ENCODE results near the gene CD2. TPM values are rescaled to one million over a fixed set of nuclear protein-coding genes. Genes with fewer than 3 reads are reported as not detected.

The CD2 gene
- total and polyA plus RNA-seq, 2 of the 8 experiments (the other 6 are each of a cell fraction or from before 2014, with no cell fraction given) = not detected

- TF ChIP-seq, protein P1, sequence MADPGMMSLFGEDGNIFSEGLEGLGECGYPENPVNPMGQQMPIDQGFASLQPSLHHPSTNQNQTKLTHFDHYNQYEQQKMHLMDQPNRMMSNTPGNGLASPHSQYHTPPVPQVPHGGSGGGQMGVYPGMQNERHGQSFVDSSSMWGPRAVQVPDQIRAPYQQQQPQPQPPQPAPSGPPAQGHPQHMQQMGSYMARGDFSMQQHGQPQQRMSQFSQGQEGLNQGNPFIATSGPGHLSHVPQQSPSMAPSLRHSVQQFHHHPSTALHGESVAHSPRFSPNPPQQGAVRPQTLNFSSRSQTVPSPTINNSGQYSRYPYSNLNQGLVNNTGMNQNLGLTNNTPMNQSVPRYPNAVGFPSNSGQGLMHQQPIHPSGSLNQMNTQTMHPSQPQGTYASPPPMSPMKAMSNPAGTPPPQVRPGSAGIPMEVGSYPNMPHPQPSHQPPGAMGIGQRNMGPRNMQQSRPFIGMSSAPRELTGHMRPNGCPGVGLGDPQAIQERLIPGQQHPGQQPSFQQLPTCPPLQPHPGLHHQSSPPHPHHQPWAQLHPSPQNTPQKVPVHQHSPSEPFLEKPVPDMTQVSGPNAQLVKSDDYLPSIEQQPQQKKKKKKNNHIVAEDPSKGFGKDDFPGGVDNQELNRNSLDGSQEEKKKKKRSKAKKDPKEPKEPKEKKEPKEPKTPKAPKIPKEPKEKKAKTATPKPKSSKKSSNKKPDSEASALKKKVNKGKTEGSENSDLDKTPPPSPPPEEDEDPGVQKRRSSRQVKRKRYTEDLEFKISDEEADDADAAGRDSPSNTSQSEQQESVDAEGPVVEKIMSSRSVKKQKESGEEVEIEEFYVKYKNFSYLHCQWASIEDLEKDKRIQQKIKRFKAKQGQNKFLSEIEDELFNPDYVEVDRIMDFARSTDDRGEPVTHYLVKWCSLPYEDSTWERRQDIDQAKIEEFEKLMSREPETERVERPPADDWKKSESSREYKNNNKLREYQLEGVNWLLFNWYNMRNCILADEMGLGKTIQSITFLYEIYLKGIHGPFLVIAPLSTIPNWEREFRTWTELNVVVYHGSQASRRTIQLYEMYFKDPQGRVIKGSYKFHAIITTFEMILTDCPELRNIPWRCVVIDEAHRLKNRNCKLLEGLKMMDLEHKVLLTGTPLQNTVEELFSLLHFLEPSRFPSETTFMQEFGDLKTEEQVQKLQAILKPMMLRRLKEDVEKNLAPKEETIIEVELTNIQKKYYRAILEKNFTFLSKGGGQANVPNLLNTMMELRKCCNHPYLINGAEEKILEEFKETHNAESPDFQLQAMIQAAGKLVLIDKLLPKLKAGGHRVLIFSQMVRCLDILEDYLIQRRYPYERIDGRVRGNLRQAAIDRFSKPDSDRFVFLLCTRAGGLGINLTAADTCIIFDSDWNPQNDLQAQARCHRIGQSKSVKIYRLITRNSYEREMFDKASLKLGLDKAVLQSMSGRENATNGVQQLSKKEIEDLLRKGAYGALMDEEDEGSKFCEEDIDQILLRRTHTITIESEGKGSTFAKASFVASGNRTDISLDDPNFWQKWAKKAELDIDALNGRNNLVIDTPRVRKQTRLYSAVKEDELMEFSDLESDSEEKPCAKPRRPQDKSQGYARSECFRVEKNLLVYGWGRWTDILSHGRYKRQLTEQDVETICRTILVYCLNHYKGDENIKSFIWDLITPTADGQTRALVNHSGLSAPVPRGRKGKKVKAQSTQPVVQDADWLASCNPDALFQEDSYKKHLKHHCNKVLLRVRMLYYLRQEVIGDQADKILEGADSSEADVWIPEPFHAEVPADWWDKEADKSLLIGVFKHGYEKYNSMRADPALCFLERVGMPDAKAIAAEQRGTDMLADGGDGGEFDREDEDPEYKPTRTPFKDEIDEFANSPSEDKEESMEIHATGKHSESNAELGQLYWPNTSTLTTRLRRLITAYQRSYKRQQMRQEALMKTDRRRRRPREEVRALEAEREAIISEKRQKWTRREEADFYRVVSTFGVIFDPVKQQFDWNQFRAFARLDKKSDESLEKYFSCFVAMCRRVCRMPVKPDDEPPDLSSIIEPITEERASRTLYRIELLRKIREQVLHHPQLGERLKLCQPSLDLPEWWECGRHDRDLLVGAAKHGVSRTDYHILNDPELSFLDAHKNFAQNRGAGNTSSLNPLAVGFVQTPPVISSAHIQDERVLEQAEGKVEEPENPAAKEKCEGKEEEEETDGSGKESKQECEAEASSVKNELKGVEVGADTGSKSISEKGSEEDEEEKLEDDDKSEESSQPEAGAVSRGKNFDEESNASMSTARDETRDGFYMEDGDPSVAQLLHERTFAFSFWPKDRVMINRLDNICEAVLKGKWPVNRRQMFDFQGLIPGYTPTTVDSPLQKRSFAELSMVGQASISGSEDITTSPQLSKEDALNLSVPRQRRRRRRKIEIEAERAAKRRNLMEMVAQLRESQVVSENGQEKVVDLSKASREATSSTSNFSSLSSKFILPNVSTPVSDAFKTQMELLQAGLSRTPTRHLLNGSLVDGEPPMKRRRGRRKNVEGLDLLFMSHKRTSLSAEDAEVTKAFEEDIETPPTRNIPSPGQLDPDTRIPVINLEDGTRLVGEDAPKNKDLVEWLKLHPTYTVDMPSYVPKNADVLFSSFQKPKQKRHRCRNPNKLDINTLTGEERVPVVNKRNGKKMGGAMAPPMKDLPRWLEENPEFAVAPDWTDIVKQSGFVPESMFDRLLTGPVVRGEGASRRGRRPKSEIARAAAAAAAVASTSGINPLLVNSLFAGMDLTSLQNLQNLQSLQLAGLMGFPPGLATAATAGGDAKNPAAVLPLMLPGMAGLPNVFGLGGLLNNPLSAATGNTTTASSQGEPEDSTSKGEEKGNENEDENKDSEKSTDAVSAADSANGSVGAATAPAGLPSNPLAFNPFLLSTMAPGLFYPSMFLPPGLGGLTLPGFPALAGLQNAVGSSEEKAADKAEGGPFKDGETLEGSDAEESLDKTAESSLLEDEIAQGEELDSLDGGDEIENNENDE (IDR thresholded peaks at IDR 0.05; ENCODE audit: insufficient replicate concordance, low read length) = no peak
- TF ChIP-seq SIX5 (IDR thresholded peaks at IDR 0.05; ENCODE audit: low read depth, low read length) (no peak), SIRT6 (IDR thresholded peaks at IDR 0.05; ENCODE audit: low read length) (no peak), RFX5 (IDR thresholded peaks at IDR 0.05; ENCODE audit: borderline replicate concordance, low read depth, low read length) (no peak), CBX5 (IDR thresholded peaks at IDR 0.05; ENCODE audit: low read depth, low read length) (no peak), CTCF (IDR thresholded peaks at IDR 0.05; ENCODE audit: control extremely low read depth in 1 of 3, insufficient read depth in 1 of 3, low read depth in 1 of 3, low read length in 3 of 3) (no peak), CTBP2 (IDR thresholded peaks at IDR 0.05; ENCODE audit: borderline replicate concordance, insufficient read depth, insufficient read length, low read length) (no peak), CEBPB (IDR thresholded peaks at IDR 0.05; ENCODE audit: low read depth, low read length) (no peak), JUND (IDR thresholded peaks at IDR 0.05; ENCODE audit: low read length) (no peak)
Observed at GRCh38 chr1:116755066-116755465, 836 bp downstream of the CD2 start (continued).

All from H1 (cell line).